MM.1S (cell line): ENCODE measurements around the gene HECTD2.
"Not testable (repeated sequence)": the region's sequence is repeated elsewhere in the genome, so short reads cannot be mapped to it uniquely, and the experiment has no call there.

Experiments used
- DNase-seq: peaks from one replicate; pipeline ENCODE4 v3.0.0-alpha.2; 2015
- H2AFZ ChIP-seq: fragments of 300-600 bp; sonication (generic); 2 replicates; pipeline ENCODE4 v1.6.0; 2016; ENCODE audit warnings: antibody characterized with exemption, low read length
- H3F3A ChIP-seq: fragments of 300-600 bp; sonication (generic); 2 replicates; pipeline ENCODE4 v1.6.1; 2016; ENCODE audit warnings: mild to moderate bottlenecking, antibody characterized with exemption, low read length, moderate library complexity, mixed read lengths; ENCODE audit not compliant: insufficient read depth
- H3K27ac ChIP-seq: fragments of 300-600 bp; sonication (generic); 2 replicates; pipeline ENCODE4 v1.5.1; 2016; ENCODE audit warnings: mild to moderate bottlenecking, low read length
- H3K27me3 ChIP-seq: fragments of 300-600 bp; sonication (generic); replicated peaks from 2 replicates; pipeline ENCODE4 v1.6.0; 2016; ENCODE audit warnings: low read length; ENCODE audit not compliant: insufficient read depth
- H3K36me3 ChIP-seq: fragments of 300-600 bp; sonication (generic); replicated peaks from 2 replicates; pipeline ENCODE4 v1.6.1; 2016; ENCODE audit warnings: mild to moderate bottlenecking, low read length, mixed read lengths; ENCODE audit not compliant: insufficient read depth
- H3K4me1 ChIP-seq: fragments of 300-600 bp; sonication (generic); 2 replicates; pipeline ENCODE4 v1.6.1; 2016; ENCODE audit warnings: low read length, mixed read lengths
- H3K4me2 ChIP-seq: fragments of 300-600 bp; sonication (generic); 2 replicates; pipeline ENCODE4 v1.6.0; 2016; ENCODE audit warnings: low read depth, low read length
- H3K4me3 ChIP-seq: fragments of 300-600 bp; sonication (generic); 2 replicates; pipeline ENCODE4 v1.5.1; 2016; ENCODE audit warnings: low read length, mixed read lengths
- H3K79me2 ChIP-seq: fragments of 300-600 bp; sonication (generic); 2 replicates; pipeline ENCODE4 v1.6.1; 2016; ENCODE audit warnings: mixed run types, low read length, mixed read lengths
- H3K9ac ChIP-seq: fragments of 300-600 bp; sonication (generic); 2 replicates; pipeline ENCODE4 v1.6.1; 2016; ENCODE audit warnings: low read length, mixed read lengths
- H3K9me2 ChIP-seq: fragments of 300-600 bp; sonication (generic); replicated peaks from 2 replicates; pipeline ENCODE4 v1.6.1; 2016; ENCODE audit warnings: mild to moderate bottlenecking, low read length, mixed read lengths; ENCODE audit not compliant: insufficient read depth
- H3K9me3 ChIP-seq: fragments of 300-600 bp; sonication (generic); replicated peaks from 2 replicates; pipeline ENCODE4 v1.6.1; 2016; ENCODE audit warnings: mild to moderate bottlenecking, low read length, mixed read lengths; ENCODE audit not compliant: insufficient read depth
- H4K20me1 ChIP-seq: fragments of 300-600 bp; sonication (generic); 2 replicates; pipeline ENCODE4 v1.6.1; 2016; ENCODE audit warnings: mild to moderate bottlenecking, low read length, moderate library complexity, mixed read lengths; ENCODE audit not compliant: insufficient read depth
- CTCF ChIP-seq: fragments of 300-600 bp; sonication (generic); IDR thresholded peaks from 2 replicates; pipeline ENCODE4 v1.5.1; 2016; ENCODE audit warnings: antibody characterized with exemption, low read length, mixed read lengths
- EZH2 ChIP-seq: fragments of 300-600 bp; sonication (generic); optimal IDR thresholded peaks from 2 replicates; pipeline ENCODE3; 2017; ENCODE audit warnings: low read depth, mild to moderate bottlenecking, antibody characterized with exemption, low read length, mixed read lengths
- EZH2phosphoT487 ChIP-seq: fragments of 300-600 bp; sonication (generic); IDR thresholded peaks from 2 replicates; pipeline ENCODE4 v1.6.1; 2018; ENCODE audit warnings: antibody characterized with exemption, low read length

HECTD2 gene

GRCh38 chr10:91366704-91367103, 43.4 kb upstream of the HECTD2 start:
- Histone ChIP-seq H3K27ac (no peak overlapping the region), H4K20me1 (no peaks in the 10 kb centered on the region)
- DNase-seq, result no peak

GRCh38 chr10:91367127-91367531, 43.0 kb upstream of the HECTD2 start:
- Histone ChIP-seq H3F3A (no peaks in the 10 kb centered on the region), H3K27ac (no peak overlapping the region), H3K27me3 (no peaks in the 10 kb centered on the region), H3K36me3 (no peaks in the 10 kb centered on the region), H3K79me2 (no peaks in the 10 kb centered on the region), H4K20me1 (no peaks in the 10 kb centered on the region), H3K4me3 (no peak overlapping the region), H2AFZ (no peak overlapping the region), H3K9me2 (no peaks in the 10 kb centered on the region), H3K4me2 (no peak overlapping the region), H3K4me1 (no peaks in the 10 kb centered on the region), H3K9ac (no peak overlapping the region), H3K9me3 (no peaks in the 10 kb centered on the region)
- no peak for TF ChIP-seq EZH2phosphoT487
- no peak for DNase-seq

More at GRCh38 chr10:91366704-91367103, 43.4 kb upstream of the HECTD2 start:
- no peaks in the 10 kb centered on the region for H3K9me3 ChIP-seq
- H3F3A ChIP-seq, result no peaks in the 10 kb centered on the region
- H3K9me2 ChIP-seq, result no peaks in the 10 kb centered on the region
- H3K4me2 ChIP-seq, result no peak overlapping the region
- no peak for TF ChIP-seq EZH2
- no peak for TF ChIP-seq CTCF
- TF ChIP-seq EZH2phosphoT487, result no peak
- no peaks in the 10 kb centered on the region for H3K4me1 ChIP-seq
- H3K4me3 ChIP-seq, result no peak overlapping the region
- H3K9ac ChIP-seq, result no peak overlapping the region
- no peaks in the 10 kb centered on the region for H3K79me2 ChIP-seq
- no peaks in the 10 kb centered on the region for H3K36me3 ChIP-seq
- no peak overlapping the region for H2AFZ ChIP-seq
- H3K27me3 ChIP-seq, result no peaks in the 10 kb centered on the region

GRCh38 chr10:91367558-91367957, 42.6 kb upstream of the HECTD2 start:
- no peak overlapping the region for H3K27ac ChIP-seq
- H3K79me2 ChIP-seq, result no peaks in the 10 kb centered on the region
- H3F3A ChIP-seq, result no peaks in the 10 kb centered on the region
- no peak overlapping the region for H2AFZ ChIP-seq
- H3K9ac ChIP-seq, result no peak overlapping the region
- no peak overlapping the region for H3K4me2 ChIP-seq
- no peaks in the 10 kb centered on the region for H3K4me1 ChIP-seq
- no peaks in the 10 kb centered on the region for H3K36me3 ChIP-seq
- no peaks in the 10 kb centered on the region for H4K20me1 ChIP-seq
- H3K27me3 ChIP-seq, result no peaks in the 10 kb centered on the region
- no peak overlapping the region for H3K4me3 ChIP-seq
- no peaks in the 10 kb centered on the region for H3K9me2 ChIP-seq
- TF ChIP-seq EZH2phosphoT487 (no peak), EZH2 (no peak), CTCF (no peak)
- H3K9me3 ChIP-seq, result no peaks in the 10 kb centered on the region
- no peak for DNase-seq

GRCh38 chr10:91369978-91370589, 40.1 kb upstream of the HECTD2 start:
- H3K4me1 ChIP-seq, H3K36me3 ChIP-seq, H3K79me2 ChIP-seq, H3K27me3 ChIP-seq, H4K20me1 ChIP-seq, H3K27ac ChIP-seq, H3F3A ChIP-seq, H3K4me2 ChIP-seq, H3K9ac ChIP-seq, H3K9me3 ChIP-seq, H2AFZ ChIP-seq, H3K9me2 ChIP-seq, H3K4me3 ChIP-seq: not testable (repeated sequence)
- TF ChIP-seq CTCF, result peak; percentile 38
- DNase-seq, result peak; percentile 30
